ENCODE measurements around the gene STAT5B. TPM values are rescaled to one million over a fixed set of nuclear protein-coding genes. Genes with fewer than 3 reads are reported as not detected.

STAT5B gene
- total and polyA plus RNA-seq, 9 of the 15 experiments (the other 6 are each of a cell fraction or from before 2014, with no cell fraction given), result 20.8 to 176 (median 92.4) TPM

DNA sequence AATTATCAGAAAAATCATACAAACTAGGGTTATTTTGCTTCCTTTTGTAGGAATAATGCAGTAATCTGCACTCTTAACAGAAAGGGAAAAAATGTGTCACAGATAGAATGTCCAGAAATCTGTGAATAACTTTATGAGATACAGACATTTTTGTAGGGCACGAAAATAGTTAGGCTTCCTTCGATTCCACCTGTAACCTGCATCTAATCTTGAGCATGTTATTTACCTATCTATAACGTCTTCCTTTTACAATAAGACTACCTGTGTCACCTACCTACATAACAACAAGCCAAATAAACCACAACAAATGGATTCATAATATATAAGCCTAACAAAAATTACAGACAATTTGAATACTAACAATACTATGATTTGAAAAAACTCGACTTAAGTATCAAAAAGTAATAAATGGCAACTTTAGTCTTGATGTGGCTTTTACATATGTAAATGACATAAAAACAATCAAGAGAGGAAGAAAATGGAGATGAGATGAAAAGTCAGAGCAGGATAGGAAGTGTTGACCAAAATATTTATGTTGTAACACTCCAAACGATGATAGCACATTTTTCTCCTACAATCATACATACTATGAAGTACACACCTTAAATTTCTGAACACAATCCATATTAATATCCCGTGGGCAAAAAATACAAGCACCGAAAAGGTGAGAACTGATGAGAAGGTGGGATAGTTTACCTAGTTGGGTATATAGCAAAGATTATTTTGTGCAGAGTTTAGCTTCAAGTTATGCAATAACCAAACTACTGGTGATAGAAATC, 2.5 kb downstream of the STAT5B start:
- Histone ChIP-seq H3K4me2 (ENCODE audit: insufficient read depth, low read length) (peak overlapping the region; percentile 95), H3K4me3 (peak overlapping the region; percentile 81), H4K20me1 (replicated peaks; ENCODE audit: control insufficient read depth, insufficient read depth, low read length) (no peaks in the 10 kb centered on the region), H3K4me1 (replicated peaks in 1 of 2; ENCODE audit: control insufficient read depth in 2 of 2, insufficient read depth in 2 of 2, low read length in 2 of 2) (peaks cover 13 to 24% of the 10 kb centered on the region in 2 experiments), H3K36me3 (ENCODE audit: control insufficient read depth, insufficient read depth, low read length) (peaks cover 45% of the 10 kb centered on the region), H3K9me3 (replicated peaks; ENCODE audit: control insufficient read depth, insufficient read depth, low read depth, low read length) (no peaks in the 10 kb centered on the region), H3K9me1 (ENCODE audit: control insufficient read depth, insufficient read depth, low read length) (no peaks in the 10 kb centered on the region), H2AFZ (ENCODE audit: low read depth, low read length) (no peak overlapping the region), H3K79me2 (ENCODE audit: control insufficient read depth, insufficient read depth, low read length) (peaks cover 95% of the 10 kb centered on the region), H3K27me3 (ENCODE audit: control insufficient read depth in 2 of 2, insufficient read depth in 2 of 2, low read length in 2 of 2) (no peaks in the 10 kb centered on the region), H3K27ac (ENCODE audit: extremely low read depth, low read depth, low read length) (peak overlapping the region; percentile 93), H3K9ac (ENCODE audit: insufficient read depth in 1 of 2, low read depth in 2 of 2, low read length in 2 of 2) (peak overlapping the region in 1 of 2 experiments; percentile 84; a peak in 3 of 4 replicates)
- DNase-seq (ENCODE audit: extremely low read depth in 1 of 4, low spot score in 3 of 4), result no peak
- ATAC-seq, result no peak
- no TSS peak for BruUV-seq (replicated peaks)
- ChIA-PET CTCF (ENCODE audit: low intra/inter-chr PET ratio) (no interaction called here), POLR2A (interaction anchor here (0.9 to 2.5 kb wide), 4 partner anchors 10 to 14 kb away, joined by 3 to 11 read pairs (median 3); partner anchors contain the start of gene STAT5A)
- FAIRE-seq, result no peak
- intact Hi-C loops (cut with micrococcal nuclease), result no loop called here
- in situ Hi-C loops (cut with MboI), result no loop called here
- WGBS (ENCODE audit: insufficient coverage, low coverage, missing lambda C conversion rate), result 1% methylated on average over 7 of the region's 7 CpGs
- TF ChIP-seq ZNF586 (CRISPR knock-in tag; conservative IDR thresholded peaks at IDR 0.05), result no peak
- TF ChIP-seq SMAD1 (IDR thresholded peaks at IDR 0.05; ENCODE audit: low read depth, low read length, partially characterized antibody), result no peak
- TF ChIP-seq ZNF274 (IDR thresholded peaks at IDR 0.05; ENCODE audit: borderline replicate concordance, low read depth, low read length), result no peak
- TF ChIP-seq, protein P1, sequence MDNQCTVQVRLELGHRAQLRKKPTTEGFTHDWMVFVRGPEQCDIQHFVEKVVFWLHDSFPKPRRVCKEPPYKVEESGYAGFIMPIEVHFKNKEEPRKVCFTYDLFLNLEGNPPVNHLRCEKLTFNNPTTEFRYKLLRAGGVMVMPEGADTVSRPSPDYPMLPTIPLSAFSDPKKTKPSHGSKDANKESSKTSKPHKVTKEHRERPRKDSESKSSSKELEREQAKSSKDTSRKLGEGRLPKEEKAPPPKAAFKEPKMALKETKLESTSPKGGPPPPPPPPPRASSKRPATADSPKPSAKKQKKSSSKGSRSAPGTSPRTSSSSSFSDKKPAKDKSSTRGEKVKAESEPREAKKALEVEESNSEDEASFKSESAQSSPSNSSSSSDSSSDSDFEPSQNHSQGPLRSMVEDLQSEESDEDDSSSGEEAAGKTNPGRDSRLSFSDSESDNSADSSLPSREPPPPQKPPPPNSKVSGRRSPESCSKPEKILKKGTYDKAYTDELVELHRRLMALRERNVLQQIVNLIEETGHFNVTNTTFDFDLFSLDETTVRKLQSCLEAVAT (IDR thresholded peaks at IDR 0.05), result peak; percentile 45 to 81; a peak in 3 of 4 replicates
- no peak for TF ChIP-seq MBD2 (IDR thresholded peaks at IDR 0.05; ENCODE audit: borderline replicate concordance, low read depth)
- no peak for TF ChIP-seq ZZZ3 (IDR thresholded peaks at IDR 0.05)
- TF ChIP-seq POLR2G (IDR thresholded peaks at IDR 0.05; ENCODE audit: low read depth, low read length), result 0 out of 2 replicates have a peak, but pooled peaks have one; percentile 22
- TF ChIP-seq, protein P2, sequence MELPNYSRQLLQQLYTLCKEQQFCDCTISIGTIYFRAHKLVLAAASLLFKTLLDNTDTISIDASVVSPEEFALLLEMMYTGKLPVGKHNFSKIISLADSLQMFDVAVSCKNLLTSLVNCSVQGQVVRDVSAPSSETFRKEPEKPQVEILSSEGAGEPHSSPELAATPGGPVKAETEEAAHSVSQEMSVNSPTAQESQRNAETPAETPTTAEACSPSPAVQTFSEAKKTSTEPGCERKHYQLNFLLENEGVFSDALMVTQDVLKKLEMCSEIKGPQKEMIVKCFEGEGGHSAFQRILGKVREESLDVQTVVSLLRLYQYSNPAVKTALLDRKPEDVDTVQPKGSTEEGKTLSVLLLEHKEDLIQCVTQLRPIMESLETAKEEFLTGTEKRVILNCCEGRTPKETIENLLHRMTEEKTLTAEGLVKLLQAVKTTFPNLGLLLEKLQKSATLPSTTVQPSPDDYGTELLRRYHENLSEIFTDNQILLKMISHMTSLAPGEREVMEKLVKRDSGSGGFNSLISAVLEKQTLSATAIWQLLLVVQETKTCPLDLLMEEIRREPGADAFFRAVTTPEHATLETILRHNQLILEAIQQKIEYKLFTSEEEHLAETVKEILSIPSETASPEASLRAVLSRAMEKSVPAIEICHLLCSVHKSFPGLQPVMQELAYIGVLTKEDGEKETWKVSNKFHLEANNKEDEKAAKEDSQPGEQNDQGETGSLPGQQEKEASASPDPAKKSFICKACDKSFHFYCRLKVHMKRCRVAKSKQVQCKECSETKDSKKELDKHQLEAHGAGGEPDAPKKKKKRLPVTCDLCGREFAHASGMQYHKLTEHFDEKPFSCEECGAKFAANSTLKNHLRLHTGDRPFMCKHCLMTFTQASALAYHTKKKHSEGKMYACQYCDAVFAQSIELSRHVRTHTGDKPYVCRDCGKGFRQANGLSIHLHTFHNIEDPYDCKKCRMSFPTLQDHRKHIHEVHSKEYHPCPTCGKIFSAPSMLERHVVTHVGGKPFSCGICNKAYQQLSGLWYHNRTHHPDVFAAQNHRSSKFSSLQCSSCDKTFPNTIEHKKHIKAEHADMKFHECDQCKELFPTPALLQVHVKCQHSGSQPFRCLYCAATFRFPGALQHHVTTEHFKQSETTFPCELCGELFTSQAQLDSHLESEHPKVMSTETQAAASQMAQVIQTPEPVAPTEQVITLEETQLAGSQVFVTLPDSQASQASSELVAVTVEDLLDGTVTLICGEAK (IDR thresholded peaks at IDR 0.05), result peak; percentile 68; the same call in 1 of the 2 replicates
- TF ChIP-seq, protein P2 (CRISPR knock-in tag; IDR thresholded peaks at IDR 0.05), result no peak
- 0 out of 2 replicates have a peak, but pooled peaks have one; percentile 1 for TF ChIP-seq ZFX (CRISPR knock-in tag; IDR thresholded peaks at IDR 0.05)
- TF ChIP-seq HMG20B (CRISPR knock-in tag; IDR thresholded peaks at IDR 0.05), result no peak

All from K562 (cell line).